Measurements from ENCODE around the gene TK1.

The TK1 gene

DNA sequence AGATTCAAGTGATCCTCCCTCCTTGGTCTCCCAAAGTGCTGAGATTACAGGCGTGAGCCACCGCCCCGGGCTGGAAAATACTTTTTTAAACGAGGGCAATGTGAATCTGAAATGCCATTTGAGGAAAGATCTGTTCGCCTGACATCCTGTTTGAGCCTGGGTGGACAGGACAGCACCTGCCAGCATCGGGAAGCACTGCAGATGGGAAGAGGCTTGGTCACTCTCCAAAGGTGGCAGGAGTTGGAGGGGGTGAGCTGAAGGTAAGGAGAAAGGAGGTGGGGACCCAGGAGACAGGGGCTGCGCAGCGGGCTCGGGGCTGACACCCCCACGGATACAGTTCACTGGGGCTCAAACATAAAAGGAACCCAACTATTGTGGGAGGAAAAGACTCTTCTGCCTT lies 23.3 kb upstream of the TK1 start:
- no peak for DNase-seq
- H3K4me3 ChIP-seq (ENCODE audit: low read depth, low read length) = no peak overlapping the region
- H3K36me3 ChIP-seq (replicated peaks) = peaks cover 2% of the 10 kb centered on the region
- TF ChIP-seq, protein P1, sequence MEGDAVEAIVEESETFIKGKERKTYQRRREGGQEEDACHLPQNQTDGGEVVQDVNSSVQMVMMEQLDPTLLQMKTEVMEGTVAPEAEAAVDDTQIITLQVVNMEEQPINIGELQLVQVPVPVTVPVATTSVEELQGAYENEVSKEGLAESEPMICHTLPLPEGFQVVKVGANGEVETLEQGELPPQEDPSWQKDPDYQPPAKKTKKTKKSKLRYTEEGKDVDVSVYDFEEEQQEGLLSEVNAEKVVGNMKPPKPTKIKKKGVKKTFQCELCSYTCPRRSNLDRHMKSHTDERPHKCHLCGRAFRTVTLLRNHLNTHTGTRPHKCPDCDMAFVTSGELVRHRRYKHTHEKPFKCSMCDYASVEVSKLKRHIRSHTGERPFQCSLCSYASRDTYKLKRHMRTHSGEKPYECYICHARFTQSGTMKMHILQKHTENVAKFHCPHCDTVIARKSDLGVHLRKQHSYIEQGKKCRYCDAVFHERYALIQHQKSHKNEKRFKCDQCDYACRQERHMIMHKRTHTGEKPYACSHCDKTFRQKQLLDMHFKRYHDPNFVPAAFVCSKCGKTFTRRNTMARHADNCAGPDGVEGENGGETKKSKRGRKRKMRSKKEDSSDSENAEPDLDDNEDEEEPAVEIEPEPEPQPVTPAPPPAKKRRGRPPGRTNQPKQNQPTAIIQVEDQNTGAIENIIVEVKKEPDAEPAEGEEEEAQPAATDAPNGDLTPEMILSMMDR (IDR thresholded peaks at IDR 0.05; ENCODE audit: low read depth, low read length, missing control alignments) = no peak
- no peak overlapping the region for H3K27ac ChIP-seq
- H3K27me3 ChIP-seq (replicated peaks) = no peaks in the 10 kb centered on the region
- in situ Hi-C loops (cut with HindIII; ENCODE audit: low pct_ligation_motif_present, low sequenced_read_pairs) = no loop called here

DNA sequence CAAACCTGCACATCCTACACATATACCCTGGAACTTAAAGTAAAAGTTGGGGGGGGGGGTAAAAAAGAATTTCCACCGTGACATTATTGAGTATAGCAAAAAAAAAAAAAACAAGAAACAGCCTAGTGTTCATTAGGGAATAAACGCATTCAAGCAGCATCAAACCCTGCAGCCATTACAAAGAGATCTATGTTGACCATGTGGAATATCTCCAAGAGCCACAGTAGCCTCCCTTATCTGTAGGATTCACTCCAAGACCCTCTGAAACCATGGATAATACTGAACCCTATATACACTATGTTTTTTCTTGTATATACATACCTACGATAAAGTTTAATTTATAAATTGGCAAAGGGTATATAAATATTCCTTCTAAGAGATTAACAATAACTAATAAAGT lies 21.6 kb upstream of the TK1 start:
- DNase-seq = no peak
- H3K27me3 ChIP-seq (replicated peaks) = no peaks in the 10 kb centered on the region
- H3K36me3 ChIP-seq (replicated peaks) = peaks cover 5% of the 10 kb centered on the region
- H3K4me3 ChIP-seq (ENCODE audit: low read depth, low read length) = no peak overlapping the region
- TF ChIP-seq, protein P1 (IDR thresholded peaks at IDR 0.05; ENCODE audit: low read depth, low read length, missing control alignments) = no peak
- H3K27ac ChIP-seq = no peak overlapping the region
- in situ Hi-C loops (cut with HindIII; ENCODE audit: low pct_ligation_motif_present, low sequenced_read_pairs) = no loop called here

DNA sequence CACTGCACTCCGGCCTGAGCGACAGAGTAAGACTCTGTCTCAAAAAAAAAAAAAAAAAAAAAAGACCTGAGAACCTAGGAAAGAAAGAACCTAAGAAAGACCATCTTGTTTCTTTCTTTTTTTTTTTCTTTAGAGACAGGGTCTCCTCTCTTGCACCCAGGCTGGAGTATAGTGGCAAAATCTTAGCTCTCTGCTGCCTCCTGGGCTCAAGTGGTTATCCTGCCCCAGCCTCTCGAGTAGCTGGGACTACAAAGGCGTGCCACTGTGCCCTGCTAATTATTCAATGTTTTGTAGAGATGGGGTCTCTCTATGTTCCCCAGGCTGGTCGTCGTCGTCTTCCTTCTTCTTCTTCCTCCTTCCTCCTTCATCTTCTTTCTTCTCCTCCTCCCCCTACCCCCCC lies 19.4 kb upstream of the TK1 start:
- TF ChIP-seq, protein P1 (IDR thresholded peaks at IDR 0.05; ENCODE audit: low read depth, low read length, missing control alignments) = peak; percentile 24

DNA sequence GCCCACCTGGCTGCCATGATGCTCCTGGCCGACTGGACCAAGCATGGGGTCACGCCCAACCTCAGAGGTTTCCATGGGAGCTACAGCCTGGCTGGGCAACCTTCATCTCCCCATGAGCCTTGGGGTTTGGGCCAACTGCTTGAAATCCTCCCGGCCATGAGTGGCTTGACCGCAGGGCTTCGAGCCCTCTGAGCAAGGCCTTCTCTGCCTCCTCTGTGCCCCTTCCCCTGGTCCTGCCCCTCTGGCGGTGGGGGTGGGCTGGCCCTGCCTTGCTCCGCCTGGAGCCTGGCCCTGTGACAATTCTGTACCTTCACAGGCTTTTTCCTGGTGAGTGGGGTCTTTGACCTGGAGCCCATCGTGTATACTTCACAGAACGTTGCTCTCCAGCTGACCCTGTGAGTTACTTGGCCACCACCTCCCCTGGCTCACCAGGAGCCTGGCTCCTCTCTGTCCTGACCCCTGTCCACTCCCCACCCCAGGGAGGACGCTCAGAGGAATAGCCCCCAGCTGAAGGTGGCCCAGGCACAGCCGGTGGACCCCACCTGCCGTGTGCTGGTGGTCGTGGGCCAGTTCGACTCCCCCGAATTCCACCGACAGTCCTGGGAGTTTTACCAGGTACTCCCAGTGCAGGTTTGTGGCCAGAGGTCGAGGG lies 18.4 kb upstream of the TK1 start:
- TF ChIP-seq, protein P1 (IDR thresholded peaks at IDR 0.05; ENCODE audit: low read depth, low read length, missing control alignments) = no peak
- Histone ChIP-seq H3K27me3 (replicated peaks) (no peaks in the 10 kb centered on the region), H3K4me3 (ENCODE audit: low read depth, low read length) (no peak overlapping the region), H3K36me3 (replicated peaks) (peaks cover 5% of the 10 kb centered on the region), H3K27ac (no peak overlapping the region)
- DNase-seq = no peak
- in situ Hi-C loops (cut with HindIII; ENCODE audit: low pct_ligation_motif_present, low sequenced_read_pairs) = no loop called here

More for the DNA sequence above, 19.4 kb upstream of the TK1 start:
- Histone ChIP-seq H3K4me3 (ENCODE audit: low read depth, low read length) (no peak overlapping the region), H3K36me3 (replicated peaks) (peaks cover 5% of the 10 kb centered on the region), H3K27me3 (replicated peaks) (no peaks in the 10 kb centered on the region), H3K27ac (no peak overlapping the region)
- in situ Hi-C loops (cut with HindIII; ENCODE audit: low pct_ligation_motif_present, low sequenced_read_pairs) = no loop called here
- no peak for DNase-seq

DNA sequence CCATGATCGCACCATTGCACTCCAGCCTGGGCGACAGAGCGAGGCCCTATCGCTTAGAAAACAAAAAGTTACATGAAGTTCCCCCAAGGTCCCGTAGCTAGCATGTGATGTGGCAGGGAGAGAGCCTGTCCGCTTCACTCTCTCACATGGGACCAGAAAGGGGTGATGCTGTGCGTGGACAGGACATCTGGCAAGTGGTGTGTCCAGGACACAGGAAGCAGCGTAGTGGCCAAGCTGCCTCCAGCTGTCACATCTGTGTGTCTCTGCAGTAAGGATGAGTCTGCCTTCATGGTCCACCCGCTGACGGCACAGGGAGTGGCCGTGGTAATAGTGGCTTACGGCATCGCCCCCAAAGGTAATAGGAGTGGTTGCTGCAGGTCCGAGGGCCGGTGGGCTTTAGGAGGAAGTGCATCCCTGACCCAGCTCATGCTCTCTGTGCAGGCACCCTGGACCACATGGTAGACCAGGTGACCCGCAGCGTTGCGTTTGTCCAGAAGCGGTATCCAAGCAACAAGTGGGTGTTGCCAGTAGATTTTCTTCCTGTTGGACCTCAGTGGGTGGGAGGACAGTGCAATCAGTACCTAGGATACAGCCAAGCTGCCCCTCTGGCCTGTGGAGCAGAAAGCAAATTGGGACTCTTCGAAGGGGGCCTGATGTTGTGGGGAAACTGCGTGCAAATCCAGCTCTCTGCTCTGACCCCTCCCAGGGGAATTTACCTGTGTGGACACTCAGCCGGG lies 17.7 kb upstream of the TK1 start:
- Histone ChIP-seq H3K36me3 (replicated peaks) (peaks cover 5% of the 10 kb centered on the region), H3K27ac (no peak overlapping the region), H3K4me3 (ENCODE audit: low read depth, low read length) (no peak overlapping the region), H3K27me3 (replicated peaks) (no peaks in the 10 kb centered on the region)
- DNase-seq = no peak
- in situ Hi-C loops (cut with HindIII; ENCODE audit: low pct_ligation_motif_present, low sequenced_read_pairs) = no loop called here
- TF ChIP-seq, protein P1 (IDR thresholded peaks at IDR 0.05; ENCODE audit: low read depth, low read length, missing control alignments) = no peak

Data from brain microvascular endothelial cell (primary cell).